ENCODE measurements around the gene BLZF1. TPM values are rescaled to one million over a fixed set of nuclear protein-coding genes. Genes with fewer than 3 reads are reported as not detected.

Gene BLZF1, protein sequence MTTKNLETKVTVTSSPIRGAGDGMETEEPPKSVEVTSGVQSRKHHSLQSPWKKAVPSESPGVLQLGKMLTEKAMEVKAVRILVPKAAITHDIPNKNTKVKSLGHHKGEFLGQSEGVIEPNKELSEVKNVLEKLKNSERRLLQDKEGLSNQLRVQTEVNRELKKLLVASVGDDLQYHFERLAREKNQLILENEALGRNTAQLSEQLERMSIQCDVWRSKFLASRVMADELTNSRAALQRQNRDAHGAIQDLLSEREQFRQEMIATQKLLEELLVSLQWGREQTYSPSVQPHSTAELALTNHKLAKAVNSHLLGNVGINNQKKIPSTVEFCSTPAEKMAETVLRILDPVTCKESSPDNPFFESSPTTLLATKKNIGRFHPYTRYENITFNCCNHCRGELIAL
- 11.5 TPM for total RNA-seq

DNA sequence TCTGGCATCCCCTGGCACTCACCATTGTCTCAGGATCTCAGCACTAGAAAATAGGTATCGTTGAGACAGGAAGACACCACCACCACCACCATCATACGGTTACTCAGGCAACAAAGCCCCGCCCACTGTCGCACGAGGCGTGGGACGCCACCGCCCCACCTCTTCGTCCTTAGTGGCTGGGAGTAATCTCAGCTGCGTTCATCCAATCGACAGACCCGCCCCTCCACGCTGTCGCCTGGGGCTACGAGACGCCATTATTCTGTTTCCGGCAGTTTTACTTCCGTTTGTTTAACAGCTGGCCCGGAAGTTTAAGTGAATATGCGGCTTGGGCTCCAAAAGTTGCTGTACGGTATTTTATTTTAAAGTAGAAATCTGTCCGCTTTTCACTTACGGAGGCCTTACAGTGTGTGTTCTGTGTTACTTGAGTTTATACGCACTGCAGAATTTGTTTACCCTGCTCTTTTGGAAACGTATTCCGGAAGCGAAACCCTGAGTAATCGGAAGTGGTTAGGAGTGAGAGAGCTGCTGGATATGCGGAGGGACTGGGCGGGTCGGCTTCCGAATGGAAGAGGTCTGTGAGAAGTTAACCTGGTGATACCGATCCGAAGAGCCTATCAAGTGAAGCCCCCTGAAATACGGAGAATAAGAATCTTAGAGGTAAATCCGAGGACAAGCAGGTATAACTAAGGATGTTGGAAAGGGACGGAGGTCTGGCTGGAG lies at the start of gene BLZF1, which contains the start of gene NME7:
Gene BLZF1 (plus strand): TSS at position 510 of the 720 bp plus-strand sequence. CDS start 1,328 bp downstream, outside the sequence.
Gene NME7 (minus strand): TSS at position 112 of the 720 bp plus-strand sequence. CDS start 87 bp downstream, at position 25.
- Histone ChIP-seq H3K27me3 (ENCODE audit: control insufficient read depth in 3 of 3, insufficient read depth in 3 of 3, low read length in 3 of 3) (no peaks in the 10 kb centered on the region), H3K27ac (ENCODE audit: low read depth, low read length) (peak within 1 kb of the TSS; percentile 76), H3K36me3 (ENCODE audit: control insufficient read depth in 3 of 3, insufficient read depth in 3 of 3, low read length in 3 of 3) (peaks cover 4 to 16% (median 13%) of the 10 kb centered on the region in 3 donors), H3K9me3 (ENCODE audit: control insufficient read depth in 3 of 3, low read length in 3 of 3) (no peaks in the 10 kb centered on the region), H3K4me1 (ENCODE audit: control insufficient read depth in 3 of 3, insufficient read depth in 3 of 3, low read length in 3 of 3) (peaks cover 0 to 15% (median 14%) of the 10 kb centered on the region in 3 donors), H3K4me3 (ENCODE audit: low read length in 3 of 3) (peak within 1 kb of the TSS; percentile 90 to 100 (median 93)), H3K9ac (ENCODE audit: low read depth in 1 of 3, low read length in 3 of 3) (peak within 1 kb of the TSS; percentile 86 to 95 (median 86))

DNA sequence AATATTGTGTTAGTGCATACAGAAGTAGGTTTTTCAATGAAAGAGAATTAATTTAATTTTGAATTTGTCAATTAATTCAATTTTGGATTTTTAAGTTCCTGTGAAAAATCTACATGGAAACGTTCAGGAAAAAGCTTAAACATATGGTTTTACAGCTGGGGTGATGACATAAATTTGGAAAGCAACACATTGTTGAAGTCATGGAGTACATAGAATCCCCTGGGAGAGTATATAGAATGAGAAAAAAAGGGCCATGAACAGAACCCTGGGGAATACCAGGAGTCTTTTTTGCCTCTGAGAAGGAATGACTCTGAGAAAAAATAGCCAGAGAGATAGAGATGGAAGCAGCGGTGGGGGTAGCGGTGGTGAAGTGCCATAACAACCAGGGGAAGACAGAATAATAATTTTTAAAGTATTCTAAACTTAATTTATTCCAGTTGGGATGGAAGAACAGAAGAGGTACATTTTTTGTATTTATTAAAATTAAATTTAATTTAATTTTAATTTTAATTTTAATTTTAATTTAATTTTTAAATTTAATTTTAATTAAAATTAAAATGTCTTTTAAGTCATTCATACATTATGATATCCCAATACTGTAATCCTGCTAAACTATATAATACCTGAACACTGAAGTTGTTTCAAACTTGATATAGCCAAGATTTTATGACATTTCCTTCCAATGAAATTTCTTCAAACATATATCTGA lies 49.3 kb upstream of the BLZF1 start:
- no peak overlapping the region for H3K4me3 ChIP-seq (ENCODE audit: low read length in 3 of 3)
- H3K36me3 ChIP-seq (ENCODE audit: control insufficient read depth in 3 of 3, insufficient read depth in 3 of 3, low read length in 3 of 3): no peaks in the 10 kb centered on the region
- no peaks in the 10 kb centered on the region for H3K27me3 ChIP-seq (ENCODE audit: control insufficient read depth in 3 of 3, insufficient read depth in 3 of 3, low read length in 3 of 3)
- no peaks in the 10 kb centered on the region for H3K4me1 ChIP-seq (ENCODE audit: control insufficient read depth in 3 of 3, insufficient read depth in 3 of 3, low read length in 3 of 3)
- no peaks in the 10 kb centered on the region for H3K9me3 ChIP-seq (ENCODE audit: control insufficient read depth in 3 of 3, low read length in 3 of 3)
- H3K27ac ChIP-seq (ENCODE audit: low read depth, low read length): no peak overlapping the region
- no peak overlapping the region for H3K9ac ChIP-seq (ENCODE audit: low read depth in 1 of 3, low read length in 3 of 3)

DNA sequence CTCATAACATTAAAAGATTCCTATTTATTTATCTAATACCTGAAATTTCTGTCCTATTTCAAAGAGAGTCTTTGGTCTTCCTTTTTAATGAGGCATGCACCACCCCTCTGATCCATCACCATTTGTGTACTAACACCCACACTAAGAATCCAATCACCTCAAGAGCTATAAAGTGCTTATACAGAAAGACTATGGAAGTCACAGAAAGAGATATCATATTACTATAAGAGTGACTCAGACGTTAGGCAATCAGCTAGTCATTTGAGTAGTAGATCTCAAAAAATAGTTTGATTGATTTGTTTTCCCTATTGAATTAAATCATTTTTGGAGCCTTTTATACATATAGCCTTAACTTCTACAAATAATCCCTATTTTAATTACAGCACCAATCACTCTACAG lies 46.5 kb upstream of the BLZF1 start:
- Histone ChIP-seq H3K4me3 (ENCODE audit: low read length in 3 of 3) (no peak overlapping the region), H3K27ac (ENCODE audit: low read depth, low read length) (no peak overlapping the region), H3K27me3 (ENCODE audit: control insufficient read depth in 3 of 3, insufficient read depth in 3 of 3, low read length in 3 of 3) (no peaks in the 10 kb centered on the region), H3K4me1 (ENCODE audit: control insufficient read depth in 3 of 3, insufficient read depth in 3 of 3, low read length in 3 of 3) (no peaks in the 10 kb centered on the region), H3K36me3 (ENCODE audit: control insufficient read depth in 3 of 3, insufficient read depth in 3 of 3, low read length in 3 of 3) (no peaks in the 10 kb centered on the region), H3K9ac (ENCODE audit: low read depth in 1 of 3, low read length in 3 of 3) (no peak overlapping the region), H3K9me3 (ENCODE audit: control insufficient read depth in 3 of 3, low read length in 3 of 3) (no peaks in the 10 kb centered on the region)

DNA sequence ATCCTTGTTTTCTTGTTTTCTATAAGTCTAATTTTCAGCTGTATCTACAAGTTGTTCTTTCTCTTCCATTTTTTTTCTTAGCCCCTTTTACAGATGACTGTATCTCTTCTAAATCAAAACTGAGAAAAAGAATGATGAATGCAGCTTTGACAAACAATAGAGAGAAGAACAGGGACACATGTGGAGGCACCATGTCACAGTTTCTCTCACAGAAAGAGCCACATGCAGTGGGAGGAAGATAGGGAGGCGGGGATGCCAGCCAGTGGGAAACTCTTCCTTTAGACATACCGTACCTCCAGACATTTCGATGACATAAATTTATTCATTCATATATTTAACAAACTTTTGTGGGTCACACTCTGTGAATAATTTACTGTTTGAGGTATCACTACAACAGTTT lies 45.9 kb upstream of the BLZF1 start:
- H3K36me3 ChIP-seq (ENCODE audit: control insufficient read depth in 3 of 3, insufficient read depth in 3 of 3, low read length in 3 of 3): no peaks in the 10 kb centered on the region
- no peaks in the 10 kb centered on the region for H3K4me1 ChIP-seq (ENCODE audit: control insufficient read depth in 3 of 3, insufficient read depth in 3 of 3, low read length in 3 of 3)
- no peaks in the 10 kb centered on the region for H3K27me3 ChIP-seq (ENCODE audit: control insufficient read depth in 3 of 3, insufficient read depth in 3 of 3, low read length in 3 of 3)
- no peak overlapping the region for H3K4me3 ChIP-seq (ENCODE audit: low read length in 3 of 3)
- H3K27ac ChIP-seq (ENCODE audit: low read depth, low read length): no peak overlapping the region
- no peak overlapping the region for H3K9ac ChIP-seq (ENCODE audit: low read depth in 1 of 3, low read length in 3 of 3)
- no peaks in the 10 kb centered on the region for H3K9me3 ChIP-seq (ENCODE audit: control insufficient read depth in 3 of 3, low read length in 3 of 3)

DNA sequence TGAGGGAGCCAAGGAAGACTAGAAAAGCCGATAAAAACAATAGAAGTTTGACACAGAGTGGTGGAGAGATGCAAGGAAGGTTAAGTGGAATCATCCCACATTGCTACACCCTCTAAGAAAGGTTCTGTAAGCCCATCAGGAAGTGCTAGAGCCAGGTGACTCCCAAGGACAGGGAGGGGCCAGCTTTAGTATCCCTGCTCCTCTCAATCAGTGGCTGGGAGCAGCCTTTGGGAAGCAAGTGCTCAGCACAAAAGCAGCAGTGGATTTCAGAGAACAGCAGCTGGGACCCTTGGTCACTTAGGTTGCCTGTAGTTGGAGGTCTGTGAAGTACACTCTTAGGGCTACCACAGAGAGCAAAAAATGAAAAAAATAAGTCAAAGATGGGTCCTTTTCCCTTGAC lies 42.9 kb upstream of the BLZF1 start:
- Histone ChIP-seq H3K27ac (ENCODE audit: low read depth, low read length) (no peak overlapping the region), H3K27me3 (ENCODE audit: control insufficient read depth in 3 of 3, insufficient read depth in 3 of 3, low read length in 3 of 3) (no peaks in the 10 kb centered on the region), H3K9me3 (ENCODE audit: control insufficient read depth in 3 of 3, low read length in 3 of 3) (no peaks in the 10 kb centered on the region), H3K9ac (ENCODE audit: low read depth in 1 of 3, low read length in 3 of 3) (no peak overlapping the region), H3K4me1 (ENCODE audit: control insufficient read depth in 3 of 3, insufficient read depth in 3 of 3, low read length in 3 of 3) (no peaks in the 10 kb centered on the region), H3K36me3 (ENCODE audit: control insufficient read depth in 3 of 3, insufficient read depth in 3 of 3, low read length in 3 of 3) (no peaks in the 10 kb centered on the region), H3K4me3 (ENCODE audit: low read length in 3 of 3) (no peak overlapping the region)

DNA sequence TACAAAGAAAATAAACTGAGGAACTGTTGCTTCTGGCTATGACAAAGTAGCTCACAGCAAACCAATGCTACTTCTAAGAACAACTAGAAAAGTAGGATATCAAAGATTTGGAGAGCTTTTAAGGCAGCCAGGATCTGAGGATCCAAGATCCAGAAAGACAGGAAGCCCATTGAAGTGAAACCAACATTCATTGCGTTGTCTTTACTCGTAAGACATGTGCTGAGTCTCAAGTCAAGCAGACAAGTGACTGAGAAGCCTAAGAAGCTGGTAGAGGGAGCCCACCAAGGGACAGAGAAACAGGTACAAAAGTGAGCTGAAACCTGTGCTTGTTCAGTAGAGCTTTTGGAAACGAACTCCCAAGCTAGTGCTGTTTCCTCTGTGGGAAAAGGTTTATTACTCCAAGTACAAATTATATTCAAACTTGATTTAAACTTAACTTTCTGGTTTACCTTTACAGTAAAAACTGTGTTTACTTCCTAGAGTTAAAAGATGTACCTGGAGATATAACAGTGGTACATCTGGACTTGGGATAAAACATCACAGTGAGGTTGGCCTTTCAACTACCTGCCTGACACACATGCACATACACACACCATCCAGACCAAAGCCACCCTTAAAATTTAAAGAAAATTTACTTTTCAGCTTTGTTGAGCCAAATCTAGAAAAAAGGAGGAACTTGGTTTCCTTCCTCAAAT lies 41.6 kb upstream of the BLZF1 start:
- Histone ChIP-seq H3K9ac (ENCODE audit: low read depth in 1 of 3, low read length in 3 of 3) (no peak overlapping the region), H3K36me3 (ENCODE audit: control insufficient read depth in 3 of 3, insufficient read depth in 3 of 3, low read length in 3 of 3) (no peaks in the 10 kb centered on the region), H3K27me3 (ENCODE audit: control insufficient read depth in 3 of 3, insufficient read depth in 3 of 3, low read length in 3 of 3) (no peaks in the 10 kb centered on the region), H3K4me1 (ENCODE audit: control insufficient read depth in 3 of 3, insufficient read depth in 3 of 3, low read length in 3 of 3) (no peaks in the 10 kb centered on the region), H3K27ac (ENCODE audit: low read depth, low read length) (no peak overlapping the region), H3K4me3 (ENCODE audit: low read length in 3 of 3) (no peak overlapping the region), H3K9me3 (ENCODE audit: control insufficient read depth in 3 of 3, low read length in 3 of 3) (no peaks in the 10 kb centered on the region)

DNA sequence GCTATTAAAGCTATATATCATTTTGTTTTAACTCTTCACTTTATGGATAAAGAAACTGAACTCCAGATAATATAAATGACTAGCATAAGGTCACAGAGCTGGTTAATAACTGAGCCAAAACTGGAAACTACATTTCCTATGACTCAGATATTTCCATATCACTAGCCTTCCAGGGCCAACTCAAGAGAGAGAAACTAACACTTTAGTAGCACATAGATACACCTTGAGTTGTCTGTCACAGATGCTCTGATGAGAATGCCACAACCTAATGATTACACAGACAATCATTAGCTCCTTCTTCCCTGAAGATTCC lies 41.1 kb upstream of the BLZF1 start:
- Histone ChIP-seq H3K36me3 (ENCODE audit: control insufficient read depth in 3 of 3, insufficient read depth in 3 of 3, low read length in 3 of 3) (no peaks in the 10 kb centered on the region), H3K27me3 (ENCODE audit: control insufficient read depth in 3 of 3, insufficient read depth in 3 of 3, low read length in 3 of 3) (no peaks in the 10 kb centered on the region), H3K9ac (ENCODE audit: low read depth in 1 of 3, low read length in 3 of 3) (no peak overlapping the region), H3K27ac (ENCODE audit: low read depth, low read length) (no peak overlapping the region), H3K4me3 (ENCODE audit: low read length in 3 of 3) (no peak overlapping the region), H3K4me1 (ENCODE audit: control insufficient read depth in 3 of 3, insufficient read depth in 3 of 3, low read length in 3 of 3) (no peaks in the 10 kb centered on the region), H3K9me3 (ENCODE audit: control insufficient read depth in 3 of 3, low read length in 3 of 3) (no peaks in the 10 kb centered on the region)

DNA sequence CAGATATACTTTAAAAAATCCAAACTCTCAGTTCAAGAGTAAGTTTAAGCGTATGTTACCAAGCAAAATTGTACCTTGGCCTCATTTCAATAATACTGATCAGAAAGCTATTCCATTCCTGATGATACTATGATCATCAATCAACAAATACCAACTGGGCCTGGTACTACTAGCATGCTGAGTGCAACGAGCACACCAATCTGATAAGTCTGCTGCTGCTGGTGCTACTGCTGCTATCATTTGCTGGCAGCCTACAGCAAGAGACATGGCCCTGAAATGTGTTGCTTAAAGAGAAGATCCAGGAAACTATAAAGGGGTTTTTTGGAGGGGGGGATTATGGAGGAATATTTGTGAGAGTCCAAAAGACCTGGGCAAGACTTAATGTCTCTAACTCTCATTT lies 40.1 kb upstream of the BLZF1 start:
- Histone ChIP-seq H3K36me3 (ENCODE audit: control insufficient read depth in 3 of 3, insufficient read depth in 3 of 3, low read length in 3 of 3) (no peaks in the 10 kb centered on the region), H3K4me1 (ENCODE audit: control insufficient read depth in 3 of 3, insufficient read depth in 3 of 3, low read length in 3 of 3) (no peaks in the 10 kb centered on the region), H3K9me3 (ENCODE audit: control insufficient read depth in 3 of 3, low read length in 3 of 3) (no peaks in the 10 kb centered on the region), H3K4me3 (ENCODE audit: low read length in 3 of 3) (no peak overlapping the region), H3K27ac (ENCODE audit: low read depth, low read length) (no peak overlapping the region), H3K9ac (ENCODE audit: low read depth in 1 of 3, low read length in 3 of 3) (no peak overlapping the region), H3K27me3 (ENCODE audit: control insufficient read depth in 3 of 3, insufficient read depth in 3 of 3, low read length in 3 of 3) (no peaks in the 10 kb centered on the region)

DNA sequence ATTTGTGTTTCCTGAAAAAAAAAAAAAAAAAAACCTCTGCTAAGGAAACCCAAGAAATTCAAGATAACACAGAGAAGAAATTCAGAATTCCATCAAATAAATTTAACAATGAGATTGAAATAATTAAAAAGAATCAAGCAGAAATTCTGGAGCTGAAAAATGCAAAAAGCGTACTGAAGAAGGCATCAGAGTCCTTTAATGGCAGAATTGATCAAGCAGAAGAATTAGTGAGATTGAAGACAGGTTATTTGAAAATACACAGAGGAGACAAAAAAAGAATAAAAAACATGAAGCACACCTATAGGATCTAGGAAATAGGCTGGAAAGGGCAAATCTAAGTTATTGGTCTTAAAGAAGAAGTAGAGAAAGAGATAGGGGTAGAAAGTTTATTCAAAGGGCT lies 38.6 kb upstream of the BLZF1 start:
- Histone ChIP-seq H3K4me3 (ENCODE audit: low read length in 3 of 3) (no peak overlapping the region), H3K9me3 (ENCODE audit: control insufficient read depth in 3 of 3, low read length in 3 of 3) (no peaks in the 10 kb centered on the region), H3K36me3 (ENCODE audit: control insufficient read depth in 3 of 3, insufficient read depth in 3 of 3, low read length in 3 of 3) (no peaks in the 10 kb centered on the region), H3K27me3 (ENCODE audit: control insufficient read depth in 3 of 3, insufficient read depth in 3 of 3, low read length in 3 of 3) (no peaks in the 10 kb centered on the region), H3K9ac (ENCODE audit: low read depth in 1 of 3, low read length in 3 of 3) (no peak overlapping the region), H3K4me1 (ENCODE audit: control insufficient read depth in 3 of 3, insufficient read depth in 3 of 3, low read length in 3 of 3) (no peaks in the 10 kb centered on the region), H3K27ac (ENCODE audit: low read depth, low read length) (no peak overlapping the region)

Measured in skeletal muscle tissue (tissue), 4 donors.